HK-2 (cell line): ENCODE results near the gene NLGN4X.

ENCODE experiments used
- DNase-seq: peaks from one replicate; pipeline ENCODE4 v3.0.0-alpha.2; 2018; ENCODE audit not compliant: unreplicated experiment

Gene NLGN4X

DNA sequence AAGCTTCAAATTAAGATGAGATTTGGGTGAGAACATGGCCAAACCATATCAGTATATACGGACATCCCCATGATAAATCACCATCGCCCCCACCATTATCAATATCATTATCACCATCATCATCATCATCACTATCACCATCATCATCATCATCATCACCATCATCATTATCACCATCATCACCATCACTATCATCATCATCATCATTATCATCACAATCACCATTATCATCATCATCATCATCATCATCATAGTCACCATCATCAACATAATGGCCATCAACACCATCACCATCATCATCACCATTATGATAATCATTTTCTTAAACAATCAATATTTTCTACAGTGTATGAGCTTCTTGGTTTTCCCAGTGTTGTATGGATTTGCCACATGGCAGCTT is 360.9 kb downstream of the NLGN4X start:
- no peak for DNase-seq

GRCh38 chrX:5857232-5857631 is 371.4 kb downstream of the NLGN4X start:
- no peak for DNase-seq

- DNase-seq, result no peak
These were observed 375.7 kb downstream of the NLGN4X start for GRCh38 chrX:5852941-5853340.

GRCh38 chrX:5842601-5843000 is 386.1 kb downstream of the NLGN4X start:
- DNase-seq, result no peak
